Lung (tissue), 12 donors: ENCODE results near the gene ZNF544. TPM values are rescaled to one million over a fixed set of nuclear protein-coding genes. Genes with fewer than 3 reads are reported as not detected.
"Not testable (repeated sequence)": the region's sequence is repeated elsewhere in the genome, so short reads cannot be mapped to it uniquely, and the experiment has no call there.

Experiments used
- ATAC-seq: fragments of 200-7000 bp; cut with Tn5 transposase; one replicate; pipeline ENCODE4 v1.9.1; 2020; ENCODE audit warnings: moderate number of reproducible peaks; ENCODE audit not compliant: insufficient read depth, low FRiP score
- DNase-seq, 3 donors: peaks; one replicate each; pipeline ENCODE4 v3.0.0-alpha.2; 2013 to 2017
- H3K27ac ChIP-seq, 2 donors: one replicate each; pipeline ENCODE4 v1.5.1; 2013; ENCODE audit warnings: mild to moderate bottlenecking in 2 of 2, moderate library complexity in 2 of 2, control low read depth in 1 of 2, inconsistent platforms in 1 of 2, low read depth in 1 of 2, low read length in 1 of 2
- H3K27me3 ChIP-seq, 3 donors: one replicate each; pipeline ENCODE4 v1.5.1; 2013; ENCODE audit warnings: low read length in 2 of 3; ENCODE audit not compliant: control insufficient read depth in 3 of 3, insufficient read depth in 3 of 3
- H3K36me3 ChIP-seq, 4 donors: one replicate each; pipeline ENCODE4 v1.5.1; 2013; ENCODE audit warnings: low read length in 4 of 4, mild to moderate bottlenecking in 1 of 4, moderate library complexity in 1 of 4; ENCODE audit not compliant: control insufficient read depth in 4 of 4, insufficient read depth in 4 of 4
- H3K4me1 ChIP-seq, 5 donors: one replicate each; pipeline ENCODE4 v1.5.1; 2013; ENCODE audit warnings: low read length in 5 of 5, mild to moderate bottlenecking in 2 of 5, moderate library complexity in 1 of 5; ENCODE audit not compliant: control insufficient read depth in 5 of 5, insufficient read depth in 5 of 5
- H3K4me3 ChIP-seq: one replicate; pipeline ENCODE4 v1.5.1; 2013; ENCODE audit warnings: mild to moderate bottlenecking, control low read depth, moderate library complexity
- H3K9ac ChIP-seq, 2 donors: one replicate each; pipeline ENCODE4 v1.5.1; 2013; ENCODE audit warnings: low read length in 2 of 2, control low read depth in 1 of 2; ENCODE audit not compliant: insufficient read depth in 1 of 2
- H3K9me3 ChIP-seq, 4 donors: one replicate each; pipeline ENCODE4 v1.5.1; 2013; ENCODE audit warnings: low read length in 3 of 4, mild to moderate bottlenecking in 1 of 4, moderate library complexity in 1 of 4; ENCODE audit not compliant: control insufficient read depth in 4 of 4, insufficient read depth in 3 of 4
- WGBS, 2 donors: extraction: QIAGEN DNeasy Blood & Tissue Kit; methylation state at CpG; one replicate each; pipeline ENCODE4 v1.1.7; 2013; 5-methylcytosine and 5-hydroxymethylcytosine counted together
- polyA plus RNA-seq, 2 donors: library from polyadenylated mRNA; stranded (reverse); fragments of 200-250 nt; gene quantifications; one replicate each; pipeline ENCODE4 v1.2.1, GENCODE V29; 2013
- total RNA-seq, 2 donors: library from RNA; depleted of rRNA in 1 of 2; stranded (reverse); fragments of >200 nt in 1 of 2; gene quantifications; one replicate each; pipeline ENCODE4 v1.2.1, GENCODE V29; 2014 to 2021
- TF ChIP-seq, protein P1 (sequence below): IDR thresholded peaks from 2 replicates; pipeline ENCODE4 v1.5.1; 2012; ENCODE audit warnings: mild to moderate bottlenecking; ENCODE audit errors: control extremely low read depth, extremely low read depth
- donor health status: control.
- donor health status: control.
- donor health status: Bipolar disorder and iron deficiency.
- donor health status: healthy.
- donor health status: DM: yes; HTN: yes; CAD: no.

Gene ZNF544
- total and polyA plus RNA-seq, 4 donors: 9.6 to 41.6 (median 16.7) TPM

GRCh38 chr19:58305065-58305931, 76.6 kb downstream of the ZNF544 start, which contains the start of gene ERVK3-1:
Gene ERVK3-1 (plus strand): TSS chr19:58305377. CDS start chr19:58312169, 6,792 bp downstream.
- peaks cover 0 to 13% (median 0%) of the 10 kb centered on the region in 4 donors for H3K9me3 ChIP-seq
- DNase-seq (peak; percentile 96 to 98 (median 96)), ATAC-seq (peak; percentile 99)
- H3K4me1 ChIP-seq: peaks cover 0 to 14% (median 7%) of the 10 kb centered on the region in 5 donors
- no peaks in the 10 kb centered on the region for H3K27me3 ChIP-seq
- H3K27ac ChIP-seq: peak within 1 kb of the TSS; percentile 85 to 95
- H3K9ac ChIP-seq: peak within 1 kb of the TSS; percentile 76 to 88
- peak within 1 kb of the TSS; percentile 85 for H3K4me3 ChIP-seq
- WGBS, 2 donors: 1% methylated on average over 55 of the region's 55 CpGs
- TF ChIP-seq, protein P1, sequence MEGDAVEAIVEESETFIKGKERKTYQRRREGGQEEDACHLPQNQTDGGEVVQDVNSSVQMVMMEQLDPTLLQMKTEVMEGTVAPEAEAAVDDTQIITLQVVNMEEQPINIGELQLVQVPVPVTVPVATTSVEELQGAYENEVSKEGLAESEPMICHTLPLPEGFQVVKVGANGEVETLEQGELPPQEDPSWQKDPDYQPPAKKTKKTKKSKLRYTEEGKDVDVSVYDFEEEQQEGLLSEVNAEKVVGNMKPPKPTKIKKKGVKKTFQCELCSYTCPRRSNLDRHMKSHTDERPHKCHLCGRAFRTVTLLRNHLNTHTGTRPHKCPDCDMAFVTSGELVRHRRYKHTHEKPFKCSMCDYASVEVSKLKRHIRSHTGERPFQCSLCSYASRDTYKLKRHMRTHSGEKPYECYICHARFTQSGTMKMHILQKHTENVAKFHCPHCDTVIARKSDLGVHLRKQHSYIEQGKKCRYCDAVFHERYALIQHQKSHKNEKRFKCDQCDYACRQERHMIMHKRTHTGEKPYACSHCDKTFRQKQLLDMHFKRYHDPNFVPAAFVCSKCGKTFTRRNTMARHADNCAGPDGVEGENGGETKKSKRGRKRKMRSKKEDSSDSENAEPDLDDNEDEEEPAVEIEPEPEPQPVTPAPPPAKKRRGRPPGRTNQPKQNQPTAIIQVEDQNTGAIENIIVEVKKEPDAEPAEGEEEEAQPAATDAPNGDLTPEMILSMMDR: no peak
- peaks cover 18 to 25% (median 22%) of the 10 kb centered on the region in 4 donors for H3K36me3 ChIP-seq

DNA sequence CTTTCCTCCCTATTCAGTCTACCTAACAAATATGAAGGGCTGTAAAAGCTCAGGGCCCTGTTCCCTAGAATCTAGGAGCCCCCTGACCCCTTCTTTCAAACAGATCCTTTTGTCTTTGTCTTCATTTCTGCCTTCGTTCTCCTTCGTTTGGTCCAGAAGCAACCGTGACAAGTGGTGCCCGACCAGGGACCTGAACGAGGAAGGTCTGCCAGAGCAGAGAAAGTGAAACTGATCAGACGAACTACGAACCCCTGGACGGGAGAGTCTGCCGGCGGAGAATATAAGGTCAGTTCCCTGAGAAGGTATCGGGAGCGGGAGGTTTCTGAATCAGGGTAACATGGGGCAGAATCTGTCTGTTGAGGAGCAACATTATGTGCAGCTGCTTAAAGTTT, 77.2 kb downstream of the ZNF544 start:
- Histone ChIP-seq H3K27me3 (no peaks in the 10 kb centered on the region), H3K9me3 (peaks cover 0 to 7% (median 0%) of the 10 kb centered on the region in 4 donors), H3K27ac (peak overlapping the region; percentile 81 to 95), H3K36me3 (peaks cover 12 to 23% (median 17%) of the 10 kb centered on the region in 4 donors), H3K4me3 (peak overlapping the region; percentile 85), H3K9ac (peak overlapping the region; percentile 76 to 88), H3K4me1 (peaks cover 0 to 14% (median 7%) of the 10 kb centered on the region in 5 donors)
- ATAC-seq (no peak), DNase-seq (no peak)
- TF ChIP-seq, protein P1: no peak
- 63% methylated on average over 12 of the region's 12 CpGs for WGBS, 2 donors

GRCh38 chr19:58307736-58308135, 79.0 kb downstream of the ZNF544 start:
- DNase-seq: no peak
- H3K27me3 ChIP-seq: no peaks in the 10 kb centered on the region
- peaks cover 0 to 3% (median 0%) of the 10 kb centered on the region in 4 donors for H3K9me3 ChIP-seq
- peaks cover 20 to 35% (median 22%) of the 10 kb centered on the region in 4 donors for H3K36me3 ChIP-seq
- WGBS, 2 donors: 82 to 91% methylated on average over 4 of the region's 4 CpGs
- TF ChIP-seq, protein P1: no peak
- H3K4me1 ChIP-seq: peaks cover 0 to 14% (median 7%) of the 10 kb centered on the region in 5 donors
- no peak overlapping the region for H3K9ac ChIP-seq
- no peak overlapping the region for H3K27ac ChIP-seq
- no peak overlapping the region for H3K4me3 ChIP-seq
- ATAC-seq: no peak

GRCh38 chr19:58310685-58311084, 82.0 kb downstream of the ZNF544 start:
- H3K4me3 ChIP-seq, H3K4me1 ChIP-seq, ATAC-seq, H3K27ac ChIP-seq, H3K9me3 ChIP-seq, H3K27me3 ChIP-seq, H3K9ac ChIP-seq: not testable (repeated sequence)
- peaks cover 33 to 53% (median 38%) of the 10 kb centered on the region in 4 donors for H3K36me3 ChIP-seq
- 69 to 79% methylated on average over 13 of the region's 13 CpGs for WGBS, 2 donors
- DNase-seq: peak; percentile 29 to 41 (median 41)
